NCI-H146 treated with DMSO at 0.1 percent for 48 hours (cell line): Measurements from ENCODE around the gene AMN.
"Not testable (repeated sequence)": the region's sequence is repeated elsewhere in the genome, so short reads cannot be mapped to it uniquely, and the experiment has no call there.

ENCODE experiments used
- DNase-seq: peaks from one replicate; lab custom pipeline; 2025; ENCODE audit not compliant: unreplicated experiment; lab: John Stamatoyannopoulos, UW

The AMN gene

DNA sequence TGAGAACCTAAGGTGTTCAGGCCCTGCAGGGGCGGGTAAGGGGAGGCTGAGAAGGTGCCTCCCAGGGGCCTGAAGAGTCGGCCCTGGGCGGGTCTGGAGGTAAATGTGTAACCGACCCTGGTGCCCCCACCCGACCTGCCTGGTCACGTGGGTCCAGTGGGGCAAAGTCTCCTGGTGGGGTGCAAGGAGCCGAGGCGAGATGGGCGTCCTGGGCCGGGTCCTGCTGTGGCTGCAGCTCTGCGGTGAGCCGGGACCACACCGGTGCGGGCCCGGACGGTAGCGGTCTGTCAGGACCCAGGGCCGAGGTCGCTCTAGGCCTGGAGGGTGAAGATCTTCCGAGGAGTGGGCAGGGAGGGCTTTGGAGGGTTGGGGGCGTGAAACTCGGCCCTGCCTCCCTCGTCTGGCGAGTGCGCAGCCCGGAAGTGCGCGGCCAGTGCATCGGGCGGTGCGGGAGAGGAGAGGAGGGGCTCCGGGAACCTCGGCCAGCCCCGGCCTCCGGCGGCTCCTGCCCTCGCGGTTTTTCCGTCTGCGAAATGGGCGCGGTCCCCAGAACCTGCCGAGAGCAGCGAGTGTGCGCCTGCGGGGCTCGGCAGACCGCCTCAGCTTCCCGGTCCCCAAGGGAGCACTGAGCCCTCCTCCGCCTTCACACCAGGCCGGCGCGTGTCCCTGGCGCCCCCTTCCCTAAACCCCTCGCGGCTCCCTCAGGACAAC is at the start of gene AMN:
Gene AMN, plus strand, starts transcription at position 174 of the 711 bp plus-strand sequence. Its CDS starts 26 bp downstream, at position 200.
- DNase-seq: no peak

- DNase-seq: no peak
Measured at GRCh38 chr14:102873131-102873530, 49.3 kb upstream of the AMN start.

GRCh38 chr14:102873546-102874061 is 48.9 kb upstream of the AMN start:
- DNase-seq: no peak

GRCh38 chr14:102875652-102876051 is 46.8 kb upstream of the AMN start:
- no peak for DNase-seq

DNA sequence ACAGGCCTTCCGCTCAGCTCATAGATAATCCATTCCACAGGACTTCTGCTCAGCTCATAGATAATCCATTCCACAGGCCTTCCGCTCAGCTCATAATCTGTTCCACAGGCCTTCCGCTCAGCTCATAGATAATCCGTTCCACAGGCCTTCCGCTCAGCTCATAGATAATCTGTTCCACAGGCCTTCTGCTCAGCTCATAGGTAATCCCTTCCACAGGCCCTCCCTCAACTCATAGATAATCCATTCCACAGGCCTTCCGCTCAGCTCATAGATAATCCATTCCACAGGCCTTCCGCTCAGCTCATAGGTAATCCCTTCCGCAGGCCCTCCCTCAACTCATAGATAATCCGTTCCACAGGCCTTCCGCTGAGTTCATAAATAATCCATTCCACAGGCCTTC is 45.0 kb upstream of the AMN start:
- not testable (repeated sequence) for DNase-seq

DNA sequence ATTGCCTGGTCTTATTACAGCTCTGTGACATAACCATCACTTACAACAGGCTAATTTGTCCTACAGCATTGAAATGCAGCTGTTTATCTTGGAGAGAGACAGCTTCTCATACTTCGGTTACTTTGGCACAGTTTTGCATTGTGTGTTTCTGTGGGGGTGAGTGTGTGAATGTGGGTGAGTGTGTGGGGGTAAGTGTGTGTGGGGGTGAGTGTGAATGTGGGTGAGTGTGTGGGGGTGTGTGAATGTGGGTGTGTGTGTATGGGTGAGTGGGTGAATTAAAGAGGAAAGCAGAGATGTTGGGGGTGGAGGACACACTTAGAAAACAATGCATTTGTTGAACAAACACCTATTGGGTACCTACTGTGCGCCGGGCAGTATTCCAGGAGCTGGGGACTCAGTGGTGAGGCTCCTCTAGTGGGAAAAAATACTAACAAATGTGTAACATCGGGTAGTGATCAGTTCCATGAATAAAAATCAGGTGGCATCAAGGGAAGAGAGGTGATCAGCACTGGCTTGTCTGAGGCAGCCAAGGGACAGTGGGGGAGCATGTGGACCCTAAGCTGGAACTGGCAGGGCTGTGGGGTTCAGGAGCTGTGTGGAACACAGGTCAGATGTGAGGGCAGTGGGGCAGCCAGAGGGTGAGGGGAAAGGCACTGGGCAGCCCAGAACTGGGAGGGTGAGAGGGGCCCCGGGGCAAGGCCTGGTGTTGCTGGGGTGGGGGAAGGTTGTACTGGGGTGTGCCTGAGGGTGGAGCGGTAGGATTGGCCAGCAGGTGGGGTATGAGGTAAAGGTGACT is 44.1 kb upstream of the AMN start:
- DNase-seq: no peak

- DNase-seq: no peak
Measured at GRCh38 chr14:102878970-102879460, 43.4 kb upstream of the AMN start.

- DNase-seq: no peak
Measured at GRCh38 chr14:102882226-102882906, 40.1 kb upstream of the AMN start.

- no peak for DNase-seq
Measured at GRCh38 chr14:102883089-102883541, 39.3 kb upstream of the AMN start.

DNA sequence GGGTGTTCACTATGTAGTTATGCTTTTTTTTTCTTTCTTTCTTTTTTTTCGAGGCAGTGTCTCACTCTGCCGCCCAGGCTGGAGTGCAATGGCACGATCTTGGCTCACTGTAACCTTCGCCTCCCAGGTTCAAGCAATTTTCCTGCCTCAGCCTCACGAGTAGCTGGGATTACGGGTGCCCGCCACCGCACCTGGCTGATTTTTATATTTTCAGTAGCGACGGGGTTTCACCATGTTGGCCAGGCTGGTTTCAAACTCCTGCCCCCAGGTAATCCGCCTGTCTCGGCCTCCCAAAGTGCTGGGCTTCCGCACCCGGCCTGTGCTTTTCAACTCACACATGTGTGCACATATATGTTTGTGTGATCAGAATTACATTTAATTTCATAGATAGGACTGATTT is 38.9 kb upstream of the AMN start:
- DNase-seq: no peak

- no peak for DNase-seq
Measured at GRCh38 chr14:102885737-102886447, 36.6 kb upstream of the AMN start.

GRCh38 chr14:102888748-102889147 is 33.7 kb upstream of the AMN start:
- DNase-seq: no peak

GRCh38 chr14:102889615-102890014 is 32.8 kb upstream of the AMN start:
- DNase-seq: no peak

GRCh38 chr14:102891111-102891510 is 31.4 kb upstream of the AMN start:
- DNase-seq: no peak

- no peak for DNase-seq
Measured at GRCh38 chr14:102891556-102891955, 30.9 kb upstream of the AMN start.

DNA sequence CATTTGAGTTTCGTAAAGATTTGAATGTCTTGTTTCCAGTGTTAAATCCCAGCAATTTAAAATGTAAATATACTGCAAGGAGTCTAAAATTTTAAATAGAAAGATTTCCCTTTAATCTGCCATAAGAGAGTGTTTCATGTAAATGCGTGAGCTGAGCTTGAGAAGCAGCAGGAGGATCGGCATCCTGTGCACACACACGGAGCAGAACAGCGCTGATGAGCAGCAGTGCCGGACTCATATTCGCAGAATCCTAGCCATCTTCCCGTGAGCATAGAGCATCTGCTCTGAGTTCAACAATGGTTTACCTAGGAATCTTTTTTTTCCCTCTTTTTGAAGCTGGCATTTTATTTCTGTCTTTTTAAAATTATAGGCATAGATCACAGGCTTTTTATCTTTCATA is 29.8 kb upstream of the AMN start:
- DNase-seq: no peak

- no peak for DNase-seq
Measured at GRCh38 chr14:102893452-102893851, 29.0 kb upstream of the AMN start.

DNA sequence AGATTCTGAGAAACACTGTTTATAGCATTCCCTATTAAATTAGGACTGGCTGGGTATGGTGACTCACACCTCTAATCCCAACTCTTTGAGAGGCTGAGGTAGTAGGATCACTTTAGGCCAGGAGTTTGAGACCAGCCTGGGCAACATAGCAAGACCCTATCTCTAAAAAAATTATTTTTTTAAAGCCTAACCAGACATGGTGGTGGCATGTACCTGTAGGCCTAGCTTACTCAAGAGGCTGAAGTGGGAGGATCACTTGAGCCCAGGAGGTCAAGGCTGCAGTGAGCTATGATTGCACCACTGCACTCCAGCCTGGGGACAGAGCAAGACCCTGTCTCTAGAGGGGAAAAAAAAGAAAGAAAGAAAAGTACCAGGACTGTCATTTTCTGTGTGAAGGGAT is 25.7 kb upstream of the AMN start:
- not testable (repeated sequence) for DNase-seq

DNA sequence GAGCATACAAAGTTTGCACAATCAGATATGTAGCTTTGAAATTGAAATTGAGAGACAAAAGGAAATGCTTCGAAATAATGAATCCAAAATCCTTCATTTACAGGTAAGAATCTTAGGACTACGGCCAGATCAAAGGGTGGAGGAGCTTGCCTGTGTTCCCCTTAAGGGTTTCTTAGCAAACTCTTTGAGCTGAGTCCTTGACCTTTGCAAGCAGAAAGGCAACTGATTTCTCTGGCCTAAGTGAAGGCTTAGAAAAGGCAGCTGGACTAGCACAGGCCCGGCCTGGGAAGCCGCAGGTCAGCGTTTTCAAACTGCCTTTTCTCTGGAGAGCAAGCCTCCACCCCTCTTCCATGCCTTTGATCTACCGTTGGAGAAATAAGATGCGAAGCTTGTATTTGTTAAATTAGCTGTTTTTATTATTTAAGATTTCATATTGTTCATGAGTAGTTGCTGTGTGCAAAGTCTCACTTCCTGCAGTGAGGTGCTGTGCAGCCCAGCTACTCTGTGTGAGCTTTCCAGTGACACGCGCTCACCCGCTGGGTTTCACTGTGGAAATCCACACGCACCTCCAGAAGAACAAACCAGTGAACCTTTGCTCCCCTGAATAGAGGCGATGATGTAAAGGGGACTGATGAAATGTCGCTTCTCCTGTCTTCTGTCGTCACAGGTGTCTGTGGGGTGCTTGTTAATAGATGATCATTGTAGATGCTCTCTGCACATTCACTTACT is 25.0 kb upstream of the AMN start:
- DNase-seq: no peak

DNA sequence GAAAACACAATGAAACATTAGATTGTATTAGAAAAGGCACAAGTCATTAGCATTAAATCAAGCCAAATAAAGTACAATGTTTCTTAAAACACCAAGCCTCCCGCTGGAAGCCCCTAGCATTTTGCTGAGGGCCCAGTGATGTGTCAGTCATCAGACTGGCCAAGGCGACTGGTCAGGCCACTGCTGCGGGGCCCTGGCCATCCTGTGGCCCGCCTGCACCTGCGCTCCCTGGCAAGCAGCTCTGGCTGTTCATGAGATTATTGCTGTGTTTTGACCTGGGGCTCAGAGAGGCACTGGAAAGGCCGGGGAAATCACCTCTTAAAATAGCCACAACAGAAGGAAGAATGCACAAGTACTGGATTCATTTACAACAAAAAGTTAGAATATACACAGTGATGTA is 24.2 kb upstream of the AMN start:
- no peak for DNase-seq
